ENCODE measurements around the gene ZNF48.

ZNF48 gene

DNA sequence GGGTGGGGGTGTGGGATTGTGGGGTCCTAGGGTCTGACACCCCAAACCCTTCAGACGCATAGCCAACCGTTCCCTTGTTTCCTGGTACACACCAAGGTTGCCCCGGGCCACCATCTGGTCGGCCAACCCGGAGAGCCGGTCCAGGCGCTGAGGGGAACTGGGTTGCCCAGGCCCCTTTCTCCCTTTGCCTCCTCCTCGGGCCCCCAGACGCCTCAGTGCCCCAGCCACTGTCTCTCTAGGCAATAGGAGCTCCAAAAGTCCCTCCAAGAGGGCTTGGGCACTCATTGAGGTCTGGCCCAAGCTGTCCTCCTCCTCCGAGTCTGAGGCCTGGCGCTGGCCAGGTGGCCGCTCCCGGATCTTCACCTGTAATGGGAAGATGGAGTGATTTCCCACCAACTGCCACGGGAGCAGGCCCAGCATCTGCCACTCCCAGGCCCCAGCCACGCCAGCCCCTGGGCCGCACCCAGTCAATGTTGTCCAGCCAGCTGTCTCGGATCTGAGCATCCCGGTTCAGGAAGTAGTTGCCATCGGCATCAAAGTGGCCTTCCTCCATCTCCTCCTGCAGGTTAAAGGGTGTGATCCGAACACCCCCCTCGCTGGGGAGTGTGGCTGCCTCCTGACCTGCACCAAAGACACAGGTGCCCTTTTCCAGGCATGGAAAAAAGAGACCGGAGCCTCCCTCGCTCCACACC is 41.6 kb upstream of the ZNF48 start:
- Histone ChIP-seq H3K27me3 (ENCODE audit: control insufficient read depth in 1 of 2, insufficient read depth in 2 of 2, low read length in 2 of 2) (no peaks in the 10 kb centered on the region), H3K9ac (ENCODE audit: low read length in 2 of 2) (peak overlapping the region in 1 of 2 donors; percentile 87), H3K9me3 (ENCODE audit: control insufficient read depth in 2 of 2, low read length in 2 of 2) (no peaks in the 10 kb centered on the region), H3K4me1 (ENCODE audit: control insufficient read depth, insufficient read depth, low read length) (peaks cover 52% of the 10 kb centered on the region), H3K4me3 (ENCODE audit: low read length in 2 of 2) (no peak overlapping the region), H3K27ac (ENCODE audit: low read length) (peak overlapping the region; percentile 97), H3K36me3 (ENCODE audit: control insufficient read depth in 2 of 2, insufficient read depth in 2 of 2, low read length in 2 of 2) (peaks cover 25 to 30% of the 10 kb centered on the region in 2 donors)

DNA sequence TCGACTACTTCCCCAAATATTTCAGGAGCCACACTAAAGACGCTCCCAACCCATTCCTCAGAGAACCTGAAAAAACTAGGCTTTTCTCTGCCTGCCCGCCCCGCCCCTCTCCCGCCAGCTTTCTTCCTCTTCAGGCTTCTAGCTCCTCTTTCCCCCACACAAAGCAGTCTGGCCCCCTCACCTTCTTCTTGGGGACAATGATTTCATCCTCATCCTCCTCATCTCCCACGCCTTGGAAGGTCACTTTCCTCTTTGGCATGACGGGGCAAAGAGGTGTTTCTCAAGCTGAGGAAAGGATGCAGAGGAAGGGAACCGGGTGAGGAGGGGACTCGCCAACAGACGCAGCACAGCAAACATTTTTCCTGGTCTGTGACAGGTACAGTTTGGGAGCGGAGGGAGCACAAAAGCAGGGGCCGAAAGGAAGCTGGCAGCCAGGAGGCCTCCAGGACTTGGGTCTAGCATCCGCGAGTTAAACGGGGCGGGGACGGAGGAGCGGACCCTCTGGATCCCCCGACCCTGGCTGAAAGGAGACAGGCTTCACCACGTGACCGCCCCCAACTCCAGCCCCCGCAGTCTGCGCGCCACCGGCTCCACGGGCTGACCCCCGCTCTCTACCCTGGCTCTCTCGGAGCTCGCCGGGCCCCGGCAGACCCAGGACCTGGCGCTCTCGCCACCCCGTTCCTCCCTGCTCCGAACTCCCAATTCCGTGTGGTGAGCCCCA is 40.6 kb upstream of the ZNF48 start:
- Histone ChIP-seq H3K27me3 (ENCODE audit: control insufficient read depth in 1 of 2, insufficient read depth in 2 of 2, low read length in 2 of 2) (no peaks in the 10 kb centered on the region), H3K4me3 (ENCODE audit: low read length in 2 of 2) (peak overlapping the region; percentile 95), H3K9ac (ENCODE audit: low read length in 2 of 2) (peak overlapping the region; percentile 87 to 94), H3K9me3 (ENCODE audit: control insufficient read depth in 2 of 2, low read length in 2 of 2) (no peaks in the 10 kb centered on the region), H3K27ac (ENCODE audit: low read length) (peak overlapping the region; percentile 97), H3K4me1 (ENCODE audit: control insufficient read depth, insufficient read depth, low read length) (peaks cover 52% of the 10 kb centered on the region), H3K36me3 (ENCODE audit: control insufficient read depth in 2 of 2, insufficient read depth in 2 of 2, low read length in 2 of 2) (peaks cover 29 to 40% of the 10 kb centered on the region in 2 donors)

DNA sequence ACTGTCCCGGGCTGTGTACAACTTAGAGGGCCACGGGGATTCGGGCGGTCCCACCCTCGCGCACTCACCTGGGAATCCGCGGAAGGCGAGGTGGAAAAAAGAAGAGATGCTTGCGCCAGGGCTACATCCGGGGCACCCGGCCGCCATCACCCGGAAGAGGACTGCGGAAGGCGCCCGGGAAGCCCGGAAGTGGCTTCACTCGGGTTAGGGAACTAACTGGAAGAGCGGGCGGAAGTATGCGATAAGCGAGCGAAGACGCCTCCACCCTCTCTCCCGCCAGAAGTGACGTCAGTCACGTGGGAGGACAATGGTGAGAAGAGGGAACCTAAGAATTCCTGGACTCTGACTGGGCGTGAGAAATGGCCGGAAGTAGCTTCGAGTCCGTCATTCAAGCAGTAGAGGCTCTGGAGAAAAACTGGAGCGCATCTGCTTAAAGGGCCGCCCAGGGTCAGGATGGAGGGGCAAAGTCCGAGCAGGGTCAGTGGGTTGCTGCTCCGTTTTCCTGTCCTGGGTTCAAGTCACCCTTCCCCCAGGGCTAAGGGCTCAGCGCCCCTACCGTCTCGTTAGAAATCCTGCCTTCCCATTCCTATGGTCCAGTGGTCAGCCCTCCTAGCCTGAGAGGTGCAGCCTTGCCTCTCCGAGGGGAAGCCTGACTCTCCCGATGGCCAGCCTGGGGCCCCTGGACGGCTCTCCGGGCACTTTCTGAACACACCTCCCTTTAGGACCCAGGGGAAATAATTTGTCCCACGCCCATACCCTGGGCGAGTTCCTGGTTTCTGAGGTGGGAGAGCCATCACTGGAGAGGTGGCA is 39.9 kb upstream of the ZNF48 start, which contains the start of gene CD2BP2:
Gene CD2BP2, minus strand, starts transcription at position 165 of the 810 bp plus-strand sequence. CDS start 627 bp downstream, outside the sequence.
- Histone ChIP-seq H3K9ac (ENCODE audit: low read length in 2 of 2) (peak within 1 kb of the TSS; percentile 87 to 94), H3K36me3 (ENCODE audit: control insufficient read depth in 2 of 2, insufficient read depth in 2 of 2, low read length in 2 of 2) (peaks cover 26 to 41% of the 10 kb centered on the region in 2 donors), H3K4me1 (ENCODE audit: control insufficient read depth, insufficient read depth, low read length) (peaks cover 54% of the 10 kb centered on the region), H3K9me3 (ENCODE audit: control insufficient read depth in 2 of 2, low read length in 2 of 2) (no peaks in the 10 kb centered on the region), H3K27me3 (ENCODE audit: control insufficient read depth in 1 of 2, insufficient read depth in 2 of 2, low read length in 2 of 2) (no peaks in the 10 kb centered on the region), H3K4me3 (ENCODE audit: low read length in 2 of 2) (peak within 1 kb of the TSS; percentile 95), H3K27ac (ENCODE audit: low read length) (peak within 1 kb of the TSS; percentile 97)

DNA sequence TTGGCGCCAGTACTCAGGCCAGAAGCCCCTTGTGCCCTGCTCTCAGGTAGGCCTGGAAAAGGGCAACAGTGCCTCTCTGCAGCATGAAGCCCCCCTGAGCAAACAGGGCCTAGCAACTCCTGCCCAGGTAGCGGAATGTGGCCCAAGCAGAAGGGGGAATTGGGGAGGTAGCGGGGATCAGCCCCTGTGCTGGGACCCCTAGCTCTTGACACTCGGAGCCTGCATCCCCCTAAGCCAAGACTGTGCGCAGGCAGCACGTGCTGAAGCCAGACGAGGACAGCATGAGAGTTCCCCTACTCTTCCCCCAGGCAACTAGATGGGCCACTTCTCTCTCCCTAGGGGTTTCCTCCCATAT is 39.3 kb upstream of the ZNF48 start:
- Histone ChIP-seq H3K9ac (ENCODE audit: low read length in 2 of 2) (peak overlapping the region; percentile 87 to 94), H3K27ac (ENCODE audit: low read length) (peak overlapping the region; percentile 97), H3K4me1 (ENCODE audit: control insufficient read depth, insufficient read depth, low read length) (peaks cover 54% of the 10 kb centered on the region), H3K9me3 (ENCODE audit: control insufficient read depth in 2 of 2, low read length in 2 of 2) (no peaks in the 10 kb centered on the region), H3K36me3 (ENCODE audit: control insufficient read depth in 2 of 2, insufficient read depth in 2 of 2, low read length in 2 of 2) (peaks cover 21 to 38% of the 10 kb centered on the region in 2 donors), H3K27me3 (ENCODE audit: control insufficient read depth in 1 of 2, insufficient read depth in 2 of 2, low read length in 2 of 2) (no peaks in the 10 kb centered on the region), H3K4me3 (ENCODE audit: low read length in 2 of 2) (peak overlapping the region; percentile 95)

DNA sequence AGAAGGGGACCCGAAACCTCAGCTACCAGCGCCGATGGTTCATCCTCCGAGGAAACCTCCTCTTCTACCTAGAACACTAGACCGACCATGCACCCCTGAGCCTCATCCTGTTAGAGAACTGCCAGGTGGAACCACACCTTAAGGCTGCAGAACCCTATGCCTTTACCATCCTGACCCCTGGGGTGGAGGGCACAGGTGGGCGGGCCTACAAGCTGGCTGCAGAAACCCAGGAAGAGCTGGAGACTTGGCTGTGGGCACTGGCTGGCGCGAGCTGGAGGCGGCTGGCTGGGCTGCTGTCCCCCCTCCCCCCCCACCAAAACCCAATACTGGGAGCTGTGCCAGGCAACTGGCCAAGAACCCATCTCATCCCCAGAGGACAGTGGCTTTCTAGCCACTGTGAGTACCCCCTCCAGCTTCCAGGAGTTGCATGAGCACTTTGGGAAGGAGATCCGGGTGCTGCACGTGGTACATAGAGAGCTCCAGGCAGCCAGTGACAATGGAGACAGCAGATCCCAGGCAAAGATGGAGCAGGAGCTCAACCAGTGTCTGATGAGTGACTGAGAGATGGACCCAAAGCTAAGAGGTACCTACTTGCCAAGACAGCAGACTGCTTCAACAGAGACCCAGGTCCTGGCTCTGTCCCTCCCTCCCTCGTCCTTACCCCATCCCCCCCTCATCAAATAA is 38.7 kb upstream of the ZNF48 start:
- Histone ChIP-seq H3K36me3 (ENCODE audit: control insufficient read depth in 2 of 2, insufficient read depth in 2 of 2, low read length in 2 of 2) (peaks cover 16 to 34% of the 10 kb centered on the region in 2 donors), H3K27me3 (ENCODE audit: control insufficient read depth in 1 of 2, insufficient read depth in 2 of 2, low read length in 2 of 2) (no peaks in the 10 kb centered on the region), H3K4me1 (ENCODE audit: control insufficient read depth, insufficient read depth, low read length) (peaks cover 53% of the 10 kb centered on the region), H3K9me3 (ENCODE audit: control insufficient read depth in 2 of 2, low read length in 2 of 2) (no peaks in the 10 kb centered on the region), H3K27ac (ENCODE audit: low read length) (peak overlapping the region; percentile 97), H3K9ac (ENCODE audit: low read length in 2 of 2) (peak overlapping the region in 1 of 2 donors; percentile 94), H3K4me3 (ENCODE audit: low read length in 2 of 2) (peak overlapping the region in 1 of 2 donors; percentile 8)

DNA sequence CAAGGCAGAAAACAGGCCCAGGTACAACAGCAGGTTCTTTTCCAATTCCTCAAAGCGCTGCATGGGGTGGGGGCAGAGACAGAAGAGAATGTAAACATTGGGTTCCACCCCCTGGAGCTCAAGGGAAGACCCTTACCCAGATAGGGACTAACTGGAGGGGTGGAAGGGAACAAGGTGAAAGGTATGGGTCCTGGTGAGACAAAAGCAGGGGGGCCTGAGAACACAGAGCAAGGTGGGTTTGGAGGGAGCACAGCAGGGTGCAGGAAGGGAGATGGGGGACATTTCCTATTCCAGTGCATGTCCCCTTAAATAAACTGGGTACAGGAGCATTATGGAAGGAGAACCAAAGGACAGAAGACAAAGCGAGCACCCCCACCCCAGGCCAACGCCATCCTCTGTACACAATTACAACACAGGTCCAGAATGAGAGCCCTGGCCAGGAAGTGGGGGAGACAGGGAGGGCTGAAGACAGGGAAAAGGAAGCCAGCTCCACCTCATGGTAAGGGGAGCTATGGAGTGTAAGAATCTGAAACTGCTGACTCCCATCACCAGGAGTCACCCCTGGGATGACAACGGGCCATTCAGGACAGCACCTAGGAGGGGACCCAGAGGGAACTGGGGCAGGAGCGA is 38.0 kb upstream of the ZNF48 start:
- no peaks in the 10 kb centered on the region for H3K9me3 ChIP-seq (ENCODE audit: control insufficient read depth in 2 of 2, low read length in 2 of 2)
- H3K4me3 ChIP-seq (ENCODE audit: low read length in 2 of 2): no peak overlapping the region
- H3K27me3 ChIP-seq (ENCODE audit: control insufficient read depth in 1 of 2, insufficient read depth in 2 of 2, low read length in 2 of 2): no peaks in the 10 kb centered on the region
- H3K27ac ChIP-seq (ENCODE audit: low read length): no peak overlapping the region
- no peak overlapping the region for H3K9ac ChIP-seq (ENCODE audit: low read length in 2 of 2)
- H3K4me1 ChIP-seq (ENCODE audit: control insufficient read depth, insufficient read depth, low read length): peaks cover 47% of the 10 kb centered on the region
- peaks cover 16 to 34% of the 10 kb centered on the region in 2 donors for H3K36me3 ChIP-seq (ENCODE audit: control insufficient read depth in 2 of 2, insufficient read depth in 2 of 2, low read length in 2 of 2)

DNA sequence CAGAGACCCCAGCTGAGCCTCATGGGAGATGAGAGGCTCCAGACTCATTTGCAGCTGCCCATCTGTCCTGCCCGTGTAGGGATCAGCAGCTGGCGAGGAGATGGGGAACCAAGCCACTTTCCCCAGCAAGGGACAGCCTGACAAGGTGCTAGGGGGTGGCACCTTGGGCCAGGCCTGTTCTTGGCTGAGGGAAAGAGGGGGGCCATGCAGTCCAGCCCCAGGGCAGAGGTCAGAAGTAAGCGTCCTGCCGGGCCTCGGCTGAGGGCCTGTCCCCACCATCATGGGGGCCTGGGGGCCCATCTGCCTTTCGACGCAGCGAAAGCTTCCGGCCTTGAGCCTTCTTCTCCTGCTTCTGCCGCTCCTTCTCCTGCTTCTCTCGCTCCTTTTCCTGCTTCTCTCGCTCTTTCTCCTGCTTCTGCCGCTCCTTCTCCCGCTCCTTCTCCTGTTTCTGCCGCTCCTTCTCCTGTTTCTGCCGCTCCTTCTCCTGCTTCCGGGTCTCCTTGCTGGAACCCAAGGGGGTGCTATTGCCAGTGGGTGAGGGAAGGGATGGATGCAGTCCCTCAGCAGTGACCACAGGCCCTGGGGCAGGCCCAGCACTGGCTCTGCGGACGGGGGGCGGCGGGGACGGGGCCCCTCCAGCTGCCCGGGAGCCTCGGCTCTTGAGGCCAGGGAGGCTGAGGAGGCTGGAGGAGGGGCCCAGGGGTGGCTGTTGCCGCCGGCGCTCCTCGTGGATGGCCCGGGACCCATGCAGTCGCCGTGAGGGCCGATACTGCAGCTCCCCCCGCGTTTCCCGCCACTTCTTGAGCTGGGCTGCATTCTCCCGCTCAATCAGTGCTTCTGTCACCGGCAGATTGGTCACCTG is 37.3 kb upstream of the ZNF48 start:
- Histone ChIP-seq H3K27me3 (ENCODE audit: control insufficient read depth in 1 of 2, insufficient read depth in 2 of 2, low read length in 2 of 2) (no peaks in the 10 kb centered on the region), H3K9ac (ENCODE audit: low read length in 2 of 2) (no peak overlapping the region), H3K4me1 (ENCODE audit: control insufficient read depth, insufficient read depth, low read length) (peaks cover 39% of the 10 kb centered on the region), H3K27ac (ENCODE audit: low read length) (no peak overlapping the region), H3K4me3 (ENCODE audit: low read length in 2 of 2) (no peak overlapping the region), H3K9me3 (ENCODE audit: control insufficient read depth in 2 of 2, low read length in 2 of 2) (no peaks in the 10 kb centered on the region), H3K36me3 (ENCODE audit: control insufficient read depth in 2 of 2, insufficient read depth in 2 of 2, low read length in 2 of 2) (peaks cover 11 to 34% of the 10 kb centered on the region in 2 donors)

DNA sequence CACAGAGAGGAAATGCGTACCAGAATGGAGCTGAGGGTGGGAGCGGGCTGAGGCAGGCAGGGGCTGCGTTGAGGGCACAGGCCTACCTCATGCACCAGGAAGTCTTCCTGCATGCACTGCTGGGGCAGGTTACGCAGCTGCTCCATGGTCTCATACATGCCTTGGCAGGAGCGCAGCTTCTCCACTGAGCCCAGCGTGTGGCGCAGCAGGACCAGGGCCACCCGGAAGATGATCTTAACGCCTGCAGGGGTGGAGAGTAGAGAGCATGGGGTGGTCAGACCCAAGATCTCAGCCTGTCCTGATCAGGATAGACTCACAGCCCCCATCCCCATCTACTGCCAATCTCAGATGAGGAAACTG is 36.7 kb upstream of the ZNF48 start:
- peaks cover 33% of the 10 kb centered on the region for H3K4me1 ChIP-seq (ENCODE audit: control insufficient read depth, insufficient read depth, low read length)
- H3K9ac ChIP-seq (ENCODE audit: low read length in 2 of 2): no peak overlapping the region
- no peak overlapping the region for H3K27ac ChIP-seq (ENCODE audit: low read length)
- H3K36me3 ChIP-seq (ENCODE audit: control insufficient read depth in 2 of 2, insufficient read depth in 2 of 2, low read length in 2 of 2): peaks cover 6 to 34% of the 10 kb centered on the region in 2 donors
- H3K9me3 ChIP-seq (ENCODE audit: control insufficient read depth in 2 of 2, low read length in 2 of 2): no peaks in the 10 kb centered on the region
- H3K27me3 ChIP-seq (ENCODE audit: control insufficient read depth in 1 of 2, insufficient read depth in 2 of 2, low read length in 2 of 2): no peaks in the 10 kb centered on the region
- no peak overlapping the region for H3K4me3 ChIP-seq (ENCODE audit: low read length in 2 of 2)

DNA sequence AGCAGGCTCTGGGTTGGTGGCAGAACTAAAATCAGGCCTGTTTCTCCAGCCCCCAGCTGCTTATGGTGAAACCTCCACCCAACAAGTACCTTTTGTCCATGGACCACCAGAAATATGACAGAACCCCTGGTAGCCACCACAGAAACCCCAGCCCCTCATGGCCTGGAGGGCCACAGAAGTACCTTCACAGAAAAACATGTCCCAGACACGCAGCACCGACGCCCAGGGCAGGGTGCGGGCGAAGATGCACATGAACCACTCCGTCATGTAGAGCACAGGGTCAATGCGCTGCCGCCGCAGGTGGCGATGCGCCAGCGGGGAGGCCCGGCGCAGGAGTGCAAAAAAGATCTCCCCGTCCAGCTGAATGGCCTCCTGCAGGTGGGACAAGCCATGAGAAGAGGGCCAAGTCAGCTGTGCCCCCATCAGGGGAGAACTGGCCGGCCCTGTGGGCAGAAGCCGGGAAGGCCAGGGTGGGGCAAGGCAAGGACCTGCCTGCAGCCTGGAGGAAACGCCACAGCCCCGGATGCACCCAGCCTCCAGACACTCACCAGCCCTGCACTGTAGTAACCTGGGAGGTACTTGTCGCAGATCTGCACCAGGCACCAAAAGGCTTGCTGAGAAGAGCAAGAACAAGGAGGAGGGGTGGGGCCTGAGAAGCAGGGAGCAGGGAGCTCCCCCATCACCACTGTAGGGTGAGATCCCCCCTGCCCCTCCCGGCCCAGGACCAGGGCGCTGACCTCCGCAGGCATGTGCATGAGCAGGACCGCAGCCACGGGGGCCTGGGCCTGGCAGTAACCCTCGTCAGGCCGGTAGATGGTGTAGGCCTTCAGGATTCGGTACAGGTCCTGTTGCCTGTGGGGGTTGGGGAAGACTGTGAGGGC is 36.0 kb upstream of the ZNF48 start:
- Histone ChIP-seq H3K27me3 (ENCODE audit: control insufficient read depth in 1 of 2, insufficient read depth in 2 of 2, low read length in 2 of 2) (no peaks in the 10 kb centered on the region), H3K36me3 (ENCODE audit: control insufficient read depth in 2 of 2, insufficient read depth in 2 of 2, low read length in 2 of 2) (peaks cover 8 to 31% of the 10 kb centered on the region in 2 donors), H3K4me3 (ENCODE audit: low read length in 2 of 2) (no peak overlapping the region), H3K4me1 (ENCODE audit: control insufficient read depth, insufficient read depth, low read length) (peaks cover 26% of the 10 kb centered on the region), H3K27ac (ENCODE audit: low read length) (no peak overlapping the region), H3K9ac (ENCODE audit: low read length in 2 of 2) (no peak overlapping the region), H3K9me3 (ENCODE audit: control insufficient read depth in 2 of 2, low read length in 2 of 2) (no peaks in the 10 kb centered on the region)

Measured in stomach smooth muscle (tissue), 2 donors.